ENCODE data around the gene NDFIP2.

DNA sequence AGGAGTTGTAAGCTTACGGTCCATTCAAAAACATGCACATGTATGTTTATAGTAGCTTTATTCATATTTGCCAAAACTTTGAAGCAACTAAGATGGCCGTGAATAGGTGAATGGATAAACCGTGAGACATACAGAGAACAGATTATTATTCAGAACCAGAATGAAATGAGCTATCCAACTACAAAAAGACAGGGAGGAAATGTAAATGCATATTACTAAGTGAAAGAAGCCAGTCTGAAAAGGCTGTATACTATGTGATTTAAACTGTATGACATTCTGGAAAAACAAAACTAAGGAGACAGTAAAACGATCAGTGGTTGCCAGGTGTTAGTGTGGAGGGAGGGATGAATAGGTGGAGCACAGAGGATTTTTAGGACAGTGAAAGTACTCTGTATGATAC, 19.9 kb downstream of the NDFIP2 start:
- no peak for TF ChIP-seq POLR2A (IDR thresholded peaks at IDR 0.05)
- TF ChIP-seq, protein P1, sequence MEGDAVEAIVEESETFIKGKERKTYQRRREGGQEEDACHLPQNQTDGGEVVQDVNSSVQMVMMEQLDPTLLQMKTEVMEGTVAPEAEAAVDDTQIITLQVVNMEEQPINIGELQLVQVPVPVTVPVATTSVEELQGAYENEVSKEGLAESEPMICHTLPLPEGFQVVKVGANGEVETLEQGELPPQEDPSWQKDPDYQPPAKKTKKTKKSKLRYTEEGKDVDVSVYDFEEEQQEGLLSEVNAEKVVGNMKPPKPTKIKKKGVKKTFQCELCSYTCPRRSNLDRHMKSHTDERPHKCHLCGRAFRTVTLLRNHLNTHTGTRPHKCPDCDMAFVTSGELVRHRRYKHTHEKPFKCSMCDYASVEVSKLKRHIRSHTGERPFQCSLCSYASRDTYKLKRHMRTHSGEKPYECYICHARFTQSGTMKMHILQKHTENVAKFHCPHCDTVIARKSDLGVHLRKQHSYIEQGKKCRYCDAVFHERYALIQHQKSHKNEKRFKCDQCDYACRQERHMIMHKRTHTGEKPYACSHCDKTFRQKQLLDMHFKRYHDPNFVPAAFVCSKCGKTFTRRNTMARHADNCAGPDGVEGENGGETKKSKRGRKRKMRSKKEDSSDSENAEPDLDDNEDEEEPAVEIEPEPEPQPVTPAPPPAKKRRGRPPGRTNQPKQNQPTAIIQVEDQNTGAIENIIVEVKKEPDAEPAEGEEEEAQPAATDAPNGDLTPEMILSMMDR (IDR thresholded peaks at IDR 0.05), result no peak
- TF ChIP-seq POLR2AphosphoS5 (IDR thresholded peaks at IDR 0.05), result no peak
